Liver (tissue), 9 donors: ENCODE measurements around the gene LRRN4CL. TPM values are rescaled to one million over a fixed set of nuclear protein-coding genes. Genes with fewer than 3 reads are reported as not detected.

Experiments used
- DNase-seq: peaks from one replicate; pipeline ENCODE4 v3.0.0-alpha.2; 2017; ENCODE audit warnings: low spot score
- H3K27ac ChIP-seq, 2 donors: one replicate each; pipeline ENCODE4 v1.7.0; 2013; ENCODE audit warnings: inconsistent platforms in 2 of 2, low read length in 2 of 2, control low read depth in 1 of 2, low read depth in 1 of 2, mild to moderate bottlenecking in 1 of 2
- H3K27me3 ChIP-seq, 4 donors: one replicate each; pipeline versions ENCODE4 v1.6.1 to v1.7.0; 2013; ENCODE audit warnings: low read length in 3 of 4, inconsistent platforms in 1 of 4, mild to moderate bottlenecking in 1 of 4, moderate library complexity in 1 of 4; ENCODE audit not compliant: control insufficient read depth in 4 of 4, insufficient read depth in 4 of 4
- H3K36me3 ChIP-seq, 4 donors: one replicate each; pipeline versions ENCODE4 v1.6.1 to v1.7.0; 2013; ENCODE audit warnings: low read length in 3 of 4, mild to moderate bottlenecking in 3 of 4, low read depth in 1 of 4, moderate library complexity in 1 of 4; ENCODE audit not compliant: control insufficient read depth in 4 of 4, insufficient read depth in 3 of 4
- H3K4me1 ChIP-seq, 4 donors: one replicate each; pipeline versions ENCODE4 v1.6.1 to v1.7.0; 2013; ENCODE audit warnings: low read length in 3 of 4, mild to moderate bottlenecking in 3 of 4, moderate library complexity in 1 of 4; ENCODE audit not compliant: control insufficient read depth in 4 of 4, insufficient read depth in 4 of 4
- H3K4me3 ChIP-seq, 3 donors: one replicate each; pipeline versions ENCODE4 v1.6.1 to v1.7.0; 2013; ENCODE audit warnings: low read length in 3 of 3, control low read depth in 1 of 3, low read depth in 1 of 3, mild to moderate bottlenecking in 1 of 3
- H3K9ac ChIP-seq, 2 donors: one replicate each; pipeline ENCODE4 v1.7.0; 2013; ENCODE audit warnings: low read length in 2 of 2, mild to moderate bottlenecking in 2 of 2, moderate library complexity in 2 of 2, control low read depth in 1 of 2, low read depth in 1 of 2
- H3K9me3 ChIP-seq, 4 donors: one replicate each; pipeline versions ENCODE4 v1.6.1 to v1.7.0; 2013; ENCODE audit warnings: low read length in 3 of 4; ENCODE audit not compliant: control insufficient read depth in 4 of 4
- ATF3 ChIP-seq: IDR thresholded peaks from 2 replicates; pipeline ENCODE4 v1.6.1; 2016; ENCODE audit warnings: antibody characterized with exemption
- CTCF ChIP-seq: fragments of 150-350 bp; IDR thresholded peaks from 2 replicates; pipeline ENCODE4 v1.5.1; 2017; ENCODE audit warnings: improper control_type of control experiment, low read depth, low read length; ENCODE audit not compliant: missing input control
- EGR1 ChIP-seq, 2 donors: IDR thresholded peaks; 2 replicates each; pipeline ENCODE4 v1.6.1; 2016 to 2018; ENCODE audit warnings: antibody characterized with exemption in 2 of 2, low read depth in 2 of 2
- FOXA1 ChIP-seq: IDR thresholded peaks from 2 replicates; pipeline ENCODE4 v1.6.1; 2016; ENCODE audit warnings: antibody characterized with exemption
- FOXA2 ChIP-seq: IDR thresholded peaks from 2 replicates; pipeline ENCODE4 v1.6.1; 2016; ENCODE audit warnings: antibody characterized with exemption
- GABPA ChIP-seq, 2 donors: IDR thresholded peaks in 1 of 2; conservative IDR thresholded peaks in 1 of 2; 2 replicates each; pipeline ENCODE4 v1.6.1; 2016; ENCODE audit warnings: antibody characterized with exemption in 2 of 2, mild to moderate bottlenecking in 1 of 2, moderate library complexity in 1 of 2
- HNF4A ChIP-seq, 2 donors: conservative IDR thresholded peaks; 2 replicates each; pipeline ENCODE4 v1.6.1; 2016; ENCODE audit warnings: antibody characterized with exemption in 2 of 2, mild to moderate bottlenecking in 2 of 2
- HNF4G ChIP-seq: IDR thresholded peaks from 2 replicates; pipeline ENCODE4 v1.6.1; 2016; ENCODE audit warnings: antibody characterized with exemption
- JUND ChIP-seq, 2 donors: IDR thresholded peaks; 2 replicates each; pipeline ENCODE4 v1.6.1; 2016; ENCODE audit warnings: antibody characterized with exemption in 2 of 2
- MAX ChIP-seq: IDR thresholded peaks from 2 replicates; pipeline ENCODE4 v1.6.1; 2016; ENCODE audit warnings: antibody characterized with exemption
- NR2F2 ChIP-seq: IDR thresholded peaks from 2 replicates; pipeline ENCODE4 v1.6.1; 2016; ENCODE audit warnings: antibody characterized with exemption
- RAD21 ChIP-seq, 2 donors: IDR thresholded peaks; 2 replicates each; pipeline ENCODE4 v1.6.1; 2016; ENCODE audit warnings: antibody characterized with exemption in 2 of 2, mild to moderate bottlenecking in 2 of 2
- REST ChIP-seq: IDR thresholded peaks from 2 replicates; pipeline ENCODE4 v1.6.1; 2016; ENCODE audit warnings: antibody characterized with exemption, mild to moderate bottlenecking
- RXRA ChIP-seq, 2 donors: IDR thresholded peaks; 2 replicates each; pipeline ENCODE4 v1.6.1; 2017 to 2018; ENCODE audit warnings: antibody characterized with exemption in 2 of 2, mild to moderate bottlenecking in 1 of 2
- SP1 ChIP-seq: IDR thresholded peaks from 2 replicates; pipeline ENCODE4 v1.6.1; 2018; ENCODE audit warnings: antibody characterized with exemption, mild to moderate bottlenecking
- TAF1 ChIP-seq: conservative IDR thresholded peaks from 2 replicates; pipeline ENCODE4 v1.6.1; 2016; ENCODE audit warnings: antibody characterized with exemption, mild to moderate bottlenecking
- YY1 ChIP-seq: IDR thresholded peaks from 2 replicates; pipeline ENCODE4 v1.6.1; 2016; ENCODE audit warnings: antibody characterized with exemption, mild to moderate bottlenecking
- ZBTB33 ChIP-seq: IDR thresholded peaks from 2 replicates; pipeline ENCODE4 v1.6.1; 2016; ENCODE audit warnings: antibody characterized with exemption
- WGBS: extraction: QIAGEN DNeasy Blood & Tissue Kit; methylation state at CpG from one replicate; pipeline ENCODE4 v1.1.7; 2013; 5-methylcytosine and 5-hydroxymethylcytosine counted together
- polyA plus RNA-seq, 2 donors: library from polyadenylated mRNA; stranded (reverse) in 1 of 2; unstranded in 1 of 2; fragments of 200-250 nt in 1 of 2; fragments of >200 nt in 1 of 2; fragmentation: Nextera tagmentation in 1 of 2; extraction: Ambion mirVana in 1 of 2; gene quantifications; one replicate each; pipeline versions ENCODE4 v1.2.1 to v1.2.3, GENCODE V29; 2013 to 2015
- total RNA-seq, 2 donors: library from RNA; depleted of rRNA; stranded (reverse); fragments of >200 nt; gene quantifications; one replicate each; pipeline ENCODE4 v1.2.3, GENCODE V29; 2014
- donor health status: healthy.
- donor health status: healthy.
- donor health status: healthy.
- donor health status: healthy.
- donor health status: healthy.

The LRRN4CL gene
- total and polyA plus RNA-seq, 4 donors, result 0.06 to 0.08 TPM; not detected in 2

GRCh38 chr11:62654297-62654696 is 35.0 kb downstream of the LRRN4CL start:
- no peak overlapping the region for H3K9ac ChIP-seq
- peaks cover 0 to 6% (median 3%) of the 10 kb centered on the region in 4 donors for H3K36me3 ChIP-seq
- TF ChIP-seq RAD21 (IDR thresholded peaks at IDR 0.05) (no peak), NR2F2 (no peak), SP1 (no peak), TAF1 (no peak), EGR1 (IDR thresholded peaks at IDR 0.05; ENCODE audit: low read depth in 2 of 2) (no peak), HNF4G (no peak), MAX (no peak), CTCF (no peak), ATF3 (no peak), GABPA (IDR thresholded peaks at IDR 0.05 in 1 of 2, conservative IDR thresholded peaks at IDR 0.05 in 1 of 2) (no peak), FOXA1 (no peak), RXRA (IDR thresholded peaks at IDR 0.05) (no peak), ZBTB33 (no peak), JUND (IDR thresholded peaks at IDR 0.05) (no peak), FOXA2 (no peak), HNF4A (conservative IDR thresholded peaks at IDR 0.05) (no peak), YY1 (no peak), REST (no peak)
- H3K27me3 ChIP-seq, result no peaks in the 10 kb centered on the region
- H3K27ac ChIP-seq, result no peak overlapping the region
- no peak overlapping the region for H3K4me3 ChIP-seq
- DNase-seq, result no peak
- H3K4me1 ChIP-seq, result peaks cover 2 to 16% (median 12%) of the 10 kb centered on the region in 4 donors
- H3K9me3 ChIP-seq, result no peaks in the 10 kb centered on the region
- 89% methylated on average over 11 of the region's 11 CpGs for WGBS
